DOHH2 (cell line): Measurements from ENCODE around the gene CTSS.

ENCODE experiments used
- CTCF ChIP-seq: fragments of 200-600 bp; sonication (generic); IDR thresholded peaks from one replicate; pipeline ENCODE4 v1.5.1; 2014; ENCODE audit warnings: antibody characterized with exemption, mild to moderate bottlenecking, low read depth, low read length; ENCODE audit not compliant: poor library complexity, severe bottlenecking
- EZH2phosphoT487 ChIP-seq: fragments of 200-600 bp; sonication (generic); IDR thresholded peaks from 2 replicates; pipeline ENCODE4 v1.6.1; 2017; ENCODE audit warnings: borderline replicate concordance, mild to moderate bottlenecking, antibody characterized with exemption, low read length, moderate library complexity, mixed read lengths

GRCh38 chr1:150703427-150703826 lies 62.2 kb downstream of the CTSS start:
- TF ChIP-seq CTCF (no peak), EZH2phosphoT487 (no peak)
